CD4-positive, alpha-beta T cell treated with Interleukin-1 beta for 1 hour (primary cell): Measurements from ENCODE around the gene ELMO1.

Experiments used
- DNase-seq, 2 donors: peaks; one replicate each; pipeline ENCODE4 v3.0.0-alpha.2; 2020 to 2022

Gene ELMO1

GRCh38 chr7:37430171-37430570 lies 18.5 kb downstream of the ELMO1 start:
- DNase-seq: no peak

- no peak for DNase-seq
These were observed 19.3 kb downstream of the ELMO1 start for GRCh38 chr7:37429435-37429791.

GRCh38 chr7:37428681-37429434 lies 19.8 kb downstream of the ELMO1 start:
- no peak for DNase-seq

- no peak for DNase-seq
These were observed 21.3 kb downstream of the ELMO1 start for GRCh38 chr7:37427276-37427940.

- no peak for DNase-seq
These were observed 23.2 kb downstream of the ELMO1 start for GRCh38 chr7:37425498-37425897.

GRCh38 chr7:37424995-37425394 lies 23.7 kb downstream of the ELMO1 start:
- DNase-seq: no peak

- DNase-seq: no peak
These were observed 24.1 kb downstream of the ELMO1 start for GRCh38 chr7:37424521-37424920.

GRCh38 chr7:37421861-37422500 lies 26.7 kb downstream of the ELMO1 start:
- DNase-seq: no peak

- DNase-seq: no peak
These were observed 27.5 kb downstream of the ELMO1 start for GRCh38 chr7:37420946-37421695.

GRCh38 chr7:37419496-37419895 lies 29.2 kb downstream of the ELMO1 start:
- DNase-seq: no peak

- DNase-seq: no peak
These were observed 30.3 kb downstream of the ELMO1 start for GRCh38 chr7:37418381-37418780.

GRCh38 chr7:37417107-37417474 lies 31.6 kb downstream of the ELMO1 start:
- no peak for DNase-seq

- DNase-seq: no peak
These were observed 32.1 kb downstream of the ELMO1 start for GRCh38 chr7:37416378-37417106.

- no peak for DNase-seq
These were observed 33.0 kb downstream of the ELMO1 start for GRCh38 chr7:37415629-37416028.

- DNase-seq: no peak
These were observed 34.2 kb downstream of the ELMO1 start for GRCh38 chr7:37414352-37414983.

GRCh38 chr7:37411444-37412034 lies 37.1 kb downstream of the ELMO1 start:
- no peak for DNase-seq

GRCh38 chr7:37410305-37411229 lies 38.1 kb downstream of the ELMO1 start:
- no peak for DNase-seq

GRCh38 chr7:37409461-37409860 lies 39.2 kb downstream of the ELMO1 start:
- no peak for DNase-seq

GRCh38 chr7:37408291-37409228 lies 40.1 kb downstream of the ELMO1 start:
- DNase-seq: peak in 1 of 2 donors; percentile 22
